H9 (cell line): ENCODE results near the gene TCIRG1. TPM values are rescaled to one million over a fixed set of nuclear protein-coding genes. Genes with fewer than 3 reads are reported as not detected.

Source experiments
- DNase-seq: peaks from one replicate; pipeline ENCODE4 v3.0.0-alpha.2; 2017
- H2AFZ ChIP-seq: one replicate; pipeline ENCODE4 v1.6.1; 2013; ENCODE audit warnings: mild to moderate bottlenecking, low read length, control low read depth, moderate library complexity
- H2AK5ac ChIP-seq: 2 replicates; pipeline ENCODE4 v1.6.1; 2013; ENCODE audit warnings: low read length, control low read depth, mixed read lengths; ENCODE audit not compliant: insufficient read length
- H2BK120ac ChIP-seq: one replicate; pipeline ENCODE4 v1.6.1; 2013; ENCODE audit warnings: low read depth, mild to moderate bottlenecking, low read length, control low read depth, inconsistent platforms; ENCODE audit not compliant: poor library complexity, severe bottlenecking
- H2BK12ac ChIP-seq: 2 replicates; pipeline ENCODE4 v1.6.1; 2013; ENCODE audit warnings: low read length, control low read depth, mixed read lengths, low read depth; ENCODE audit not compliant: insufficient read length
- H2BK15ac ChIP-seq: 2 replicates; pipeline ENCODE4 v1.6.1; 2013; ENCODE audit warnings: low read depth, low read length, control low read depth
- H2BK20ac ChIP-seq: one replicate; pipeline ENCODE4 v1.6.1; 2013; ENCODE audit warnings: low read depth, mild to moderate bottlenecking, low read length, control low read depth, inconsistent platforms; ENCODE audit not compliant: poor library complexity, severe bottlenecking
- H2BK5ac ChIP-seq: 2 replicates; pipeline ENCODE4 v1.6.1; 2013; ENCODE audit warnings: low read length, control low read depth, mixed read lengths; ENCODE audit not compliant: insufficient read length
- H3K14ac ChIP-seq: 2 replicates; pipeline ENCODE4 v1.6.1; 2013; ENCODE audit warnings: low read length, control low read depth; ENCODE audit not compliant: insufficient read depth
- H3K18ac ChIP-seq: 2 replicates; pipeline ENCODE4 v1.6.1; 2013; ENCODE audit warnings: low read depth, mild to moderate bottlenecking, mixed read lengths, low read length, control low read depth; ENCODE audit not compliant: insufficient read length
- H3K23ac ChIP-seq: 2 replicates; pipeline ENCODE4 v1.6.1; 2013; ENCODE audit warnings: low read length, control low read depth, mixed read lengths, low read depth; ENCODE audit not compliant: insufficient read length
- H3K23me2 ChIP-seq: 2 replicates; pipeline ENCODE4 v1.6.1; 2013; ENCODE audit warnings: low read depth, mild to moderate bottlenecking, mixed read lengths, low read length, control low read depth; ENCODE audit not compliant: insufficient read length, poor library complexity, severe bottlenecking
- H3K27ac ChIP-seq: 2 replicates; pipeline ENCODE4 v1.5.1; 2013; ENCODE audit warnings: low read length, control low read depth, mixed read lengths, low read depth; ENCODE audit not compliant: insufficient read length
- H3K27me3 ChIP-seq: 2 replicates; pipeline ENCODE4 v1.6.1; 2013; ENCODE audit warnings: low read length, control low read depth, inconsistent platforms; ENCODE audit not compliant: insufficient read depth
- H3K4ac ChIP-seq: 2 replicates; pipeline ENCODE4 v1.6.1; 2013; ENCODE audit warnings: low read depth, mild to moderate bottlenecking, control low read depth, inconsistent platforms, low read length, moderate library complexity
- H3K4me1 ChIP-seq: 2 replicates; pipeline ENCODE4 v1.6.1; 2013; ENCODE audit warnings: low read length, control low read depth, inconsistent platforms; ENCODE audit not compliant: insufficient read depth
- H3K4me2 ChIP-seq: 2 replicates; pipeline ENCODE4 v1.6.1; 2013; ENCODE audit warnings: low read length, control low read depth, mixed read lengths; ENCODE audit not compliant: insufficient read length, insufficient read depth
- H3K56ac ChIP-seq: 2 replicates; pipeline ENCODE4 v1.6.1; 2013; ENCODE audit warnings: low read depth, mild to moderate bottlenecking, mixed read lengths, low read length, control low read depth; ENCODE audit not compliant: insufficient read length
- H3K79me1 ChIP-seq: 2 replicates; pipeline ENCODE4 v1.6.1; 2013; ENCODE audit warnings: low read depth, mild to moderate bottlenecking, moderate library complexity, low read length, control low read depth, inconsistent platforms; ENCODE audit not compliant: insufficient read depth, poor library complexity, severe bottlenecking
- H3K79me2 ChIP-seq: 2 replicates; pipeline ENCODE4 v1.6.1; 2013; ENCODE audit warnings: low read length, control low read depth, inconsistent platforms; ENCODE audit not compliant: insufficient read depth
- H3K9ac ChIP-seq: 2 replicates; pipeline ENCODE4 v1.6.1; 2013; ENCODE audit warnings: low read length, control low read depth, mixed read lengths; ENCODE audit not compliant: insufficient read length; ENCODE audit errors: extremely low read depth
- H3K9me3 ChIP-seq: one replicate; pipeline ENCODE4 v1.6.1; 2013; ENCODE audit warnings: low read depth, low read length, inconsistent platforms; ENCODE audit not compliant: control insufficient read depth
- H3T11ph ChIP-seq: one replicate; pipeline ENCODE4 v1.6.1; 2013; ENCODE audit warnings: mild to moderate bottlenecking, low read length, control low read depth, inconsistent platforms
- H4K20me1 ChIP-seq: one replicate; pipeline ENCODE4 v1.6.1; 2013; ENCODE audit not compliant: control insufficient read depth, insufficient read length, insufficient read depth
- H4K5ac ChIP-seq: 2 replicates; pipeline ENCODE4 v1.6.1; 2013; ENCODE audit warnings: low read depth, mild to moderate bottlenecking, mixed read lengths, low read length, control low read depth; ENCODE audit not compliant: insufficient read length
- H4K8ac ChIP-seq: replicated peaks from 2 replicates; pipeline ENCODE4 v1.6.1; 2013; ENCODE audit warnings: low read length, control low read depth, mixed read lengths, low read depth; ENCODE audit not compliant: insufficient read length
- H4K91ac ChIP-seq: 2 replicates; pipeline ENCODE4 v1.6.1; 2013; ENCODE audit warnings: low read depth, mild to moderate bottlenecking, moderate library complexity, mixed read lengths, low read length, control low read depth; ENCODE audit not compliant: insufficient read length
- H3K27ac Mint-ChIP-seq, 3 experiments: 2 replicates in 2 of 3; 3 replicates in 1 of 3; pipeline ENCODE4 v1.8.0; 2020 to 2021; ENCODE audit warnings: mixed read lengths in 3 of 3, mild to moderate bottlenecking in 1 of 3, moderate library complexity in 1 of 3
- H3K27me3 Mint-ChIP-seq: 2 replicates; pipeline ENCODE4 v1.8.0; 2021; ENCODE audit warnings: low read depth, mild to moderate bottlenecking, moderate library complexity, mixed read lengths
- H3K36me3 Mint-ChIP-seq, 3 experiments: 2 replicates in 2 of 3; 3 replicates in 1 of 3; pipeline ENCODE4 v1.8.0; 2020 to 2021; ENCODE audit warnings: low read depth in 3 of 3, mixed read lengths in 3 of 3; ENCODE audit not compliant: insufficient read depth in 1 of 3
- H3K4me1 Mint-ChIP-seq, 2 experiments: 2 replicates each; pipeline ENCODE4 v1.8.0; 2020; ENCODE audit warnings: mixed read lengths in 2 of 2
- H3K4me3 Mint-ChIP-seq, 2 experiments: 2 replicates in 1 of 2; 3 replicates in 1 of 2; pipeline ENCODE4 v1.8.0; 2020 to 2021; ENCODE audit warnings: mild to moderate bottlenecking in 2 of 2, mixed read lengths in 2 of 2, moderate library complexity in 1 of 2
- H3K9me3 Mint-ChIP-seq, 2 experiments: 2 replicates in 1 of 2; 3 replicates in 1 of 2; pipeline ENCODE4 v1.8.0; 2020; ENCODE audit warnings: mild to moderate bottlenecking in 2 of 2, mixed read lengths in 2 of 2, moderate library complexity in 1 of 2
- CTCF ChIP-seq: fragments of 200-600 bp; sonication (generic); conservative IDR thresholded peaks from 3 replicates; pipeline ENCODE4 v1.8.0; 2021; ENCODE audit warnings: antibody characterized with exemption, mild to moderate bottlenecking
- WGBS: extraction: QIAGEN DNeasy Blood & Tissue Kit; methylation state at CpG from one replicate; pipeline ENCODE4 v1.1.7; 2013; ENCODE audit warnings: missing lambda C conversion rate, low lambda C conversion rate, mixed read lengths; ENCODE audit not compliant: insufficient read length; ENCODE audit errors: extremely low coverage; 5-methylcytosine and 5-hydroxymethylcytosine counted together
- total RNA-seq: library from RNA; stranded (reverse); gene quantifications from 2 replicates; pipeline ENCODE4 v1.2.1, GENCODE V29; 2021

TCIRG1 gene
- total RNA-seq, 1 experiment from 2014 or later: 24.4 TPM

DNA sequence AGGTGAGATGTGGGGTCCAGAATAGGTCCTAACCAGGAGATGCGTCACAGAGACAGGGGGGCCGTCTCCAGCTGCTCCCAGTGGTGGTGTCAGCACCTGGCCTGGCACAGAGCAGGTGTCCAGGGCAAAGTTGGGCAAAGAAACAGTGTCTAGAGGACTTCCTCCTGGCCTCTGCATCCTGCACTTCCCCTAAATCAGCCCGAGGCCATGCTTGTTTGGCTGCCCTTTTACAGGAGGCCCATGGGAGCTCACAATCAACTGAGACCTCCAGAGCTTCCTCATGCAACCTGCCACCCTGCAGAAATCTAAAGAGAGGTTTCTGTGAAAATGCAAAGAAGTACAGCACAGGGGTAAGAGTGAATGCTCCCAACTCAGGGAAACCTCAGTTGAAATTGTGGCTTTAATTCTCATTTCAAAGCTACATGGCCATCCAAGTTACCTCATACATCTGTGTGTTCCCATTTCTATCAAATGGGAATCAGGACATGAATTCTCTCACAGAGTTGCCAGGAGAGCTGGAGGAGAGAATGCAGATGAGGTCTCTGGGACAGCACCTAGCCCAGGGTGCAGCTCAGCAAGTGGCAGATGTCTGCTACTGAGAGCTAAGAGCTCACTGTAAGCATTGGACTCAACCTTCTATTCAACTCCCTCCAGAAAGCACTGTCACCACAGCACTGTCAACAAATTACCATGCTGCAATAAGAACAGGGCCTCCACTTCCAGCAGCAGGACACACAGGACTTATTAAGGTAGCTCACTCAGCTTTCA is 32.6 kb downstream of the TCIRG1 start:
- Mint-ChIP-seq H3K4me3 (no peak overlapping the region), H3K27ac (no peak overlapping the region; a peak in 1 of 7 replicates), H3K4me1 (no peaks in the 10 kb centered on the region), H3K9me3 (no peaks in the 10 kb centered on the region), H3K36me3 (peaks cover 34 to 86% (median 71%) of the 10 kb centered on the region in 3 experiments), H3K27me3 (no peaks in the 10 kb centered on the region)
- Histone ChIP-seq H3K23ac (no peak overlapping the region), H3K4ac (no peak overlapping the region), H4K8ac (no peak overlapping the region), H2AFZ (no peak overlapping the region), H2BK20ac (no peak overlapping the region), H3K4me1 (no peaks in the 10 kb centered on the region), H2AK5ac (no peak overlapping the region), H3K27ac (no peak overlapping the region), H3K9me3 (no peaks in the 10 kb centered on the region), H3K18ac (no peak overlapping the region), H3K9ac (no peak overlapping the region), H3K23me2 (no peaks in the 10 kb centered on the region), H2BK120ac (no peak overlapping the region), H4K20me1 (no peaks in the 10 kb centered on the region), H3K56ac (no peak overlapping the region), H3K4me2 (no peak overlapping the region), H4K5ac (no peak overlapping the region), H3T11ph (no peak overlapping the region), H4K91ac (no peak overlapping the region), H2BK5ac (no peak overlapping the region), H3K14ac (no peak overlapping the region), H2BK12ac (no peak overlapping the region), H3K79me2 (no peaks in the 10 kb centered on the region), H2BK15ac (no peak overlapping the region), H3K27me3 (no peaks in the 10 kb centered on the region), H3K79me1 (peaks cover 3% of the 10 kb centered on the region)
- no peak for TF ChIP-seq CTCF
- DNase-seq: no peak
- WGBS: no CpG with 5 or more reads among the region's 3 CpGs
